MM.1S (cell line): ENCODE measurements around the gene KCNH8.

Source experiments
- CTCF ChIP-seq: fragments of 300-600 bp; sonication (generic); IDR thresholded peaks from 2 replicates; pipeline ENCODE4 v1.5.1; 2016; ENCODE audit warnings: antibody characterized with exemption, low read length, mixed read lengths
- EZH2phosphoT487 ChIP-seq: fragments of 300-600 bp; sonication (generic); IDR thresholded peaks from 2 replicates; pipeline ENCODE4 v1.6.1; 2018; ENCODE audit warnings: antibody characterized with exemption, low read length

GRCh38 chr3:19543212-19543841 is 395.0 kb downstream of the KCNH8 start:
- TF ChIP-seq CTCF = peak; percentile 88
- no peak for TF ChIP-seq EZH2phosphoT487
